HG02588 (cell line): ENCODE measurements around the gene KRTAP16-1.
"Not testable (repeated sequence)": the region's sequence is repeated elsewhere in the genome, so short reads cannot be mapped to it uniquely, and the experiment has no call there.

Experiments
- ATAC-seq: cut with Tn5 transposase; IDR thresholded peaks from one replicate; pipeline ENCODE4 v1.9.1; 2021; ENCODE audit warnings: mild to moderate bottlenecking, moderate library complexity; ENCODE audit not compliant: unreplicated experiment

The KRTAP16-1 gene

GRCh38 chr17:41302981-41303380 is 6.1 kb downstream of the KRTAP16-1 start:
- ATAC-seq = no peak

- no peak for ATAC-seq
These were observed 6.9 kb downstream of the KRTAP16-1 start, which contains the start of gene KRTAP29-1 for GRCh38 chr17:41301916-41302901. KRTAP29-1 (minus strand) TSS chr17:41302851; CDS start chr17:41302851, 0 bp downstream.

- ATAC-seq = no peak
These were observed 7.8 kb downstream of the KRTAP16-1 start for GRCh38 chr17:41301204-41301790.

- ATAC-seq = no peak
These were observed 10.5 kb downstream of the KRTAP16-1 start for GRCh38 chr17:41298458-41299135.

GRCh38 chr17:41296846-41297245 is 12.3 kb downstream of the KRTAP16-1 start:
- no peak for ATAC-seq

GRCh38 chr17:41294016-41294415 is 15.1 kb downstream of the KRTAP16-1 start:
- no peak for ATAC-seq

- ATAC-seq = no peak
These were observed 22.1 kb downstream of the KRTAP16-1 start for GRCh38 chr17:41287050-41287449.

- no peak for ATAC-seq
These were observed 24.6 kb downstream of the KRTAP16-1 start for GRCh38 chr17:41284546-41284945.

GRCh38 chr17:41284043-41284442 is 25.1 kb downstream of the KRTAP16-1 start:
- ATAC-seq = no peak

GRCh38 chr17:41278176-41278955 is 30.7 kb downstream of the KRTAP16-1 start:
- ATAC-seq = no peak

GRCh38 chr17:41275648-41276190 is 33.4 kb downstream of the KRTAP16-1 start, which contains the start of gene KRTAP9-7:
KRTAP9-7 (plus strand) TSS chr17:41275698; CDS start chr17:41275698, 0 bp downstream.
- not testable (repeated sequence) for ATAC-seq

- no peak for ATAC-seq
These were observed 37.3 kb downstream of the KRTAP16-1 start for GRCh38 chr17:41271858-41272257.

GRCh38 chr17:41271323-41271722 is 37.8 kb downstream of the KRTAP16-1 start:
- ATAC-seq = not testable (repeated sequence)

GRCh38 chr17:41267711-41268110 is 41.4 kb downstream of the KRTAP16-1 start:
- no peak for ATAC-seq

- ATAC-seq = no peak
These were observed 44.0 kb downstream of the KRTAP16-1 start, which contains the start of gene KRTAP9-6 for GRCh38 chr17:41265078-41265477. KRTAP9-6 (plus strand) TSS chr17:41265378; CDS start chr17:41265378, 0 bp downstream.

- no peak for ATAC-seq
These were observed 44.5 kb downstream of the KRTAP16-1 start for GRCh38 chr17:41264599-41264998.

- ATAC-seq = no peak
These were observed 45.9 kb downstream of the KRTAP16-1 start for GRCh38 chr17:41263212-41263611.

GRCh38 chr17:41258406-41258805 is 50.7 kb downstream of the KRTAP16-1 start:
- no peak for ATAC-seq
